Erythroblast (primary cell): ENCODE results near the gene CEACAM5.
"Not testable (repeated sequence)": the region's sequence is repeated elsewhere in the genome, so short reads cannot be mapped to it uniquely, and the experiment has no call there.

Source experiments
- DNase-seq, 2 experiments: peaks; one replicate each; lab custom pipeline; 2025; lab: John Stamatoyannopoulos, UW
- GATA1 ChIP-seq: IDR thresholded peaks from 2 replicates; pipeline ENCODE4 v1.6.1; 2011; ENCODE audit warnings: low read depth, mild to moderate bottlenecking, control low read depth, low read length, moderate library complexity
- POLR2A ChIP-seq: IDR thresholded peaks from 2 replicates; pipeline ENCODE4 v1.6.1; 2011; ENCODE audit warnings: mild to moderate bottlenecking, low read length

The CEACAM5 gene

DNA sequence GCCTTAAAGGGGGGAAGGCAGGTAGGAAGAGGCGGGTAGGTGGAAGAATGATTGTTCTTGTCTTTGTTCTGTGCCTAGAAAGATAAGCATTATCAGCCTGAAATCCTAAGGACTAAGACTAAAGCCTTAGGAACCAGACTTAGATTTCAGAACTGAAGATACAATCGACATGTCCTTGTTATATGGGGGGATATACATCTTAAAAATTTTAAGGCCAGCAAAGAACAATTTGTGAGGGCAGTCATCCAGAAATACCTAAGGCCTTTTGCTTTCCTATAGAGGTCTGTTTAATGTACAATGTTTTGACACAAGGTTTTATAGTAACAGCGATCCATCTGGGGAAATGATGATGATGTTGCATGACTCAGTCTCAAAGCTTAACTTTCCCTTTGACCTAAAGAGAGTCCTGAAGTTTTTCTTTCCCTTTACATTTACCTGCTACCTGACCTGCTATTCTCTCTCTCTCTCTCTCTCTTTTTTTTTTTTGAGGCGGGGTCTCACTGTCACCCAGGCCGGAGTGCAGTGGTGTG is 26.7 kb downstream of the CEACAM5 start:
- no peak for DNase-seq
- TF ChIP-seq GATA1 (no peak), POLR2A (no peak)

GRCh38 chr19:41739361-41739760 is 30.9 kb downstream of the CEACAM5 start:
- TF ChIP-seq POLR2A (no peak), GATA1 (no peak)
- no peak for DNase-seq

GRCh38 chr19:41740415-41741243 is 32.2 kb downstream of the CEACAM5 start:
- DNase-seq, result no peak
- TF ChIP-seq GATA1 (no peak), POLR2A (no peak)

DNA sequence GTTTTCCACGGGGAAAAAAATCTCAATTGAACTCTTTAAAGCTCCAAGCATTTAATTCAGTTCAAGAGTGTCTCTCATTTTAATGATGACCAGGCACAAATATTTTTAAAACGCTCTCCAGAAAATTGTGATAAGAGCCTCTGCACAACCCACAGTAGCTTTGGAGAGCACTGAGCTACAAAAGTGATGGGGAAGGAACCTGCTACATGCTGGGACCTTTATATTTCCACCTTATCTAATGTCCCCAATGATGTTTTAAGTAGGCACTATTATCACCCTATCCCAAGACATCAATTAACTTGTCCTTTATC is 32.8 kb downstream of the CEACAM5 start:
- no peak for DNase-seq
- TF ChIP-seq POLR2A (no peak), GATA1 (no peak)

GRCh38 chr19:41744850-41745249 is 36.4 kb downstream of the CEACAM5 start:
- DNase-seq, result no peak
- TF ChIP-seq GATA1, result no peak
- no peak for TF ChIP-seq POLR2A

DNA sequence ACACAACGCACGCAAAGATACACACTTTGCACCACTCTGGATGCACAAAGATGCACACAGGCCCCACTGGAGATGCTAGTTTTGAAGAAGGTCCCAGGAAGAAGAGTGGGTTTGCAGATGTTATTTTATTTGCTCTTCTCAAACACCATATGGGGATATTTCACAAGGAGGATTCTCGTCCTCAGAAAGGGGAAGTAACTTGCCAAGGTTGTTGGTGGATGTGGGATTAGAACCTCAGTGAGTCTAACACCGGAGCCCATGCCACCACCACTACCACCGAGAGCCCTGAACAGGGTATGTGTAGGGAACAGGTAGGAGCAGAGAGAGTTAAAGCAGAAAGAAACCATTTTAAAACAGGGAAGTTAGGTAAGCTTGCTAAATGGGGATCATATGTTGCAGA is 37.3 kb downstream of the CEACAM5 start:
- TF ChIP-seq POLR2A (no peak), GATA1 (no peak)
- no peak for DNase-seq

DNA sequence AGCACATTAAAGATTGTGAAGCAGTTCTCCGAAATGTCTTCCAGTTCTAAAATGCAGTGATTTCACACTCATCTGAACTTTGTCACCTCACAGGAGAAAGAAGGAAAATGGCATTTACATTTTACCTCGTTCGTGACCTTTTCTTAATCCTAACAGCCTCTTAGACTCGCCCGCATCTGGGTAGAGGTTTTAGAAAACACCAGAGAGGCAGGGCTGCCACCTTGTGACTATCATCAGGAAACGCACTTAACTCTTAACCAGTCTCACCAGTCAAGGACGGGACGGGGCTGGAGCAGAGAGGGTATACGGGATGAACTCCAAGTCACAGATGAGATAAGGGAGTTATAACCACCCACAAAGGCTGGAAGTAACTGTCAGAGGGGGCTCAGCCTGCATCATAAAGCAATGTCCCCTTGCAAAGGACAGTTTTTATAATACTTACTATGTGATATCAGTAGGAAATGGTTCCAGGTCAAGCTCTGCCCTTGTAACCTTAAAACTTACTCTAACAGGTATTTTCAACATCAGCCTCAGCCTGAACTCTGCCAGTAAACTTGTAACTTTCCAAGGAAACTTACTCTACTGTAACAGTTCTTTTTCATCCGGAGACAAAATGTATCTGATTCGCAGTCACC is 38.3 kb downstream of the CEACAM5 start:
- DNase-seq, result peak; percentile 28 to 40
- TF ChIP-seq POLR2A (no peak), GATA1 (no peak)

DNA sequence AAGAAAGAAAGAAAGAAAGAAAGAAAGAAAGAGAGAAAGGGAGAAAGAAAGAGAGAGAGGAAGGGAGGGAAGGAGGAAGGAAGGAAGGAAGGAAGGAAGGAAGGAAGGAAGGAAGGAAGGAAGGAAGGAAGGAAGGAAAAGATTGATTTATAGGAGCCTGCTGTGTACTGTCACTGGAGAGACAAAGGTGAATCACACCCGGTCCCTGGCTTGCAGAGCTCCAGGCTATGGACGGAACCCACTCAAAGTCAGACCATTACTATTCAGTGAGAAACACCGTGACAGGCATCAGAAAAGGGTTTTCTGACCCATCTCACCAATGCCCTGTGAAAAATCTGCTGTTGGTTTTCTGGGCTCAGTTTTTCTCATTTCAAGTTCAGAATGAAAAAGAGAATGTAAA is 39.6 kb downstream of the CEACAM5 start:
- TF ChIP-seq GATA1 (no peak), POLR2A (no peak)
- DNase-seq, result no peak

DNA sequence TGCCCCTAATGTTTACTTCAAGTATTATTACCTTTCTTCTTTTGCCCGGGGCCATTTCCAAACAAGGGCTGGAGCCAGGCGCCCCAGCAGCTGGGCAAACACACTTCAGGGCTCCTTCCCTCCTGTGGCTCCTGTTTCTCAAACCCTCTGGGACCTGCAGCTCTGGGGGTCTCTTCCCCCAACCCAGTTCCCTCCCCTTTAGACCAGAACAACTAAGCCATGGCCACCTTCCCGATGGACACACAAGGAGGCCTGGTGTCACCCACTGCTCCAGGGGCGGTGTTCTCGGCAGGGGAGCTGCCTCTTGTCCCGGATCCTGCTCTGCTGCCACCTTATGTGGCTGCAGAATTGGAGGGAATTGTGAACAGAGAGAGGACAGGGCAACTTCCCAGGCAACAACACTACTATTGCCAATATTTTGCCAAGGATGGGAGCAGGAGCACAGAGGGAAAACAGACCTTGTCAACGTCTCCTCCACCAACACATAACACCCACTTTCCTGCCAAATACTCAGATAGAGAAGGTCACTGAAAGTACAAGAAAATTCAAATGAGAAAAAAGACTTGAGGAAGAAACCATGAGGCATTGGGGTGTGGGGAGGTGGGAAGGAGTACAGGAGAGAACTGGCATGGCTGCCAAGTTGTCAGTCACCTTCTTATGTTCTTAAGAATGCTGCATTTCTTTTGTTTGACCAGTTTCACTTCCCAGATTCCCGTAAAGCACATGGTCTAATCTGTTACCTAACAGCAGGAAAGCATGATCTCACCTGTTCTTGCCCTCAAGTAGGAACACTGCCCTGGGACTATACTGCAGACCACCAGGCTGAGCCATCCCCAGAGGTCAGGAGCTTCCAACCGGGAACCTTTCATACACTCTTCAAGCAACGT is 42.1 kb downstream of the CEACAM5 start:
- not testable (repeated sequence) for DNase-seq

DNA sequence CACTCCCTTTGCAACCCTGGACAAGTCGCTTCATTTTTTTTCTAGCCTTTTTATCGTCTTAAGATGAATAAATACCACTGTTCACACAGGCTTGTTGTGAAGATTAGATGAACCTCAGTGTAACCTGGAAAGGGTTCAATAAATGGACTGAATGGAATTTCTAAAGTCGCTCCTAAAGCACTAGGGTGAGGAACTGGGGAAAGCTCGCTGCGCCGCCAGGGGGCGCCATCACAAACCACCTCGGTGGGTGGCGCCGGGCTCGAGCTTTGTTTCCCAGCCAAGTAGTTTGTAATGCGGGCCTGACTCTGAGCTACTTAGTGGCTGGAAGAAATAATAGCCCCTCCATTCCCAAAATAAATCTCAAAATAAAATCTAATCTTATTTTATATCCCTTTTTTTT is 44.7 kb downstream of the CEACAM5 start:
- DNase-seq, result peak; percentile 41 to 72
- TF ChIP-seq POLR2A (no peak), GATA1 (no peak)

DNA sequence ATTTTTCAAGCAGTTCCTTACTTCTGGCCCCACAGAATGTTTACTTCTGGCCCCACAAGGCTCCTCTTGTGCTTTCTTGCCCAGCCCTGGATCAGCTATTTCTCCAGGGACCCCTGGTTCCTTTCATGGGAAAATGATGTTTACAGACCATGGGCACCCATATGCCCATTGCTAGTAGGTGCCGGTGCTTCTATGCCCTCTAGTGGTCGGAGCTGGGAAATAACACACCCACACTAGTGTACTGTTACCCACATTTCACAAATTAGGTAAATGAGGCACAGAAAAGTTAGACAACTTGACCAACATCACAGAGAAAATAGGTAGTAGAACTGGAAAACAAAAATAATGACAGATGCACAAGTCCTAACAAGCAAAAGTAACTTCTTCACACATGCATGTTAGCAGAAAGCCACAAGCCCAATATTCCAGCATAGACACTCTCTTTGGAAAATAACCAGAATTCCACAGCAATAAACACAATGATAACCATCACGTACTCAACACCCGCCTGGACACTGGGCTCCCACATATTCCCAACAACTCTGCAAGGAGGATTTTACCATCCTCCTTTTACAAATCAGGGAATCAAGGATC is 45.6 kb downstream of the CEACAM5 start:
- TF ChIP-seq GATA1 (no peak), POLR2A (no peak)
- peak; percentile 29 to 67 for DNase-seq

- no peak for TF ChIP-seq POLR2A
- TF ChIP-seq GATA1, result no peak
- no peak for DNase-seq
Measured at GRCh38 chr19:41755328-41755913, 47.0 kb downstream of the CEACAM5 start, which contains the start of gene CEACAM6. TSS of gene CEACAM6 (plus strand) at chr19:41755530. CDS start at chr19:41755639, 109 bp downstream.

- TF ChIP-seq GATA1 (no peak), POLR2A (no peak)
- DNase-seq, result no peak
Measured at GRCh38 chr19:41758846-41759245, 50.4 kb downstream of the CEACAM5 start.
